AG04450 (cell line): ENCODE measurements around the gene SBK2. TPM values are rescaled to one million over a fixed set of nuclear protein-coding genes. Genes with fewer than 3 reads are reported as not detected.

Experiments
- CTCF ChIA-PET: fragments of 300-600, 350-600 bp; formaldehyde crosslinking; extraction: SDS; loops from one replicate; lab custom pipeline; 2022; ENCODE audit warnings: antibody characterized with exemption, inconsistent platforms; lab: Charles Lee
- POLR2A ChIA-PET: fragments of 350-600 bp; formaldehyde crosslinking; extraction: SDS; loops from one replicate; lab custom pipeline; 2021; ENCODE audit warnings: antibody characterized with exemption, inconsistent platforms; lab: Yijun Ruan, JAX
- DNase-seq: peaks from one replicate; pipeline ENCODE4 v3.0.0-alpha.2; 2011; ENCODE audit warnings: low read depth, low spot score
- H3K27ac ChIP-seq: one replicate; pipeline ENCODE4 v1.5.1; 2012; ENCODE audit warnings: low read depth, low read length, control low read depth
- H3K27me3 ChIP-seq: one replicate; pipeline ENCODE4 v1.6.0; 2012; ENCODE audit warnings: low read length; ENCODE audit not compliant: control insufficient read depth, insufficient read depth
- H3K4me3 ChIP-seq: 2 replicates; pipeline ENCODE4 v1.5.1; 2011; ENCODE audit warnings: mild to moderate bottlenecking, low read depth, low read length, control low read depth
- H3K9me3 ChIP-seq: 2 replicates; pipeline ENCODE4 v1.5.1; 2012; ENCODE audit warnings: low read length; ENCODE audit not compliant: control insufficient read depth, insufficient read depth
- polyA plus RNA-seq: library from polyadenylated mRNA; depleted of rRNA; stranded (reverse); fragments of >200 nt; gene quantifications from 2 replicates; pipeline ENCODE4 v1.2.3, GENCODE V29; 2011
- TF ChIP-seq, protein P1 (sequence below): IDR thresholded peaks from 2 replicates; pipeline ENCODE4 v1.5.1; 2011; ENCODE audit warnings: low read depth, low read length, control low read depth, inconsistent platforms

The SBK2 gene
- polyA plus RNA-seq, 1 experiment: 0.10 TPM

DNA sequence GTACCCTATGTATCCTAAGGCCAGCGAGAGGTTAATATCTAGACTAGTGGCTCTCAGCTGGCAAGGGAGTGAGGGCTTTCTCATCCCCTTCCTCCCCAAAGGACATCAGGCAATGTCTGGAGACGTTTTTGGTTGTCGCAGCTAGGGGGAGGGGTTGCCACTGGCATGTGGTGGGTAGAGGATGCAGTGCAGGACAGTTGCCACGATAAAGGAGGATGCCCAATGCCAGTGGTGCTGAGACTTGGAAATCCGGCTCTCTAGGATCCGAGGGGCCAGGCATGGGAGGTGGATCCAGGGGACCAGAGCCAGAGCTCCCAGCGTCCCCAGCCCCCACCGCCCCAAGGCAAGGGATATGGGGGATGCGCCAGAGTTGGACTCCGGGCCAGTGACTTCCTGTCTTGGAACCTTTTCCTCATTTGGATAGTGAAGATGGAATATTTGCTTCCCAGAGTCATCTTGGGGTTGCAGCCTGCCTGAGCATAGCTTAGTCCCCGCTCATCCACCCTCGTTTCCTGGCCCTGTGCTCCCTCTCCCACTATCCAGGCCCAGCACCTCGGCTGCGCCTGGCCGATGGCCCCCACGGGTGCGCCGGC, 43.8 kb downstream of the SBK2 start:
- DNase-seq: no peak
- Histone ChIP-seq H3K9me3 (no peaks in the 10 kb centered on the region), H3K27ac (peak overlapping the region; percentile 73), H3K4me3 (peak overlapping the region; percentile 45), H3K27me3 (no peaks in the 10 kb centered on the region)
- TF ChIP-seq, protein P1, sequence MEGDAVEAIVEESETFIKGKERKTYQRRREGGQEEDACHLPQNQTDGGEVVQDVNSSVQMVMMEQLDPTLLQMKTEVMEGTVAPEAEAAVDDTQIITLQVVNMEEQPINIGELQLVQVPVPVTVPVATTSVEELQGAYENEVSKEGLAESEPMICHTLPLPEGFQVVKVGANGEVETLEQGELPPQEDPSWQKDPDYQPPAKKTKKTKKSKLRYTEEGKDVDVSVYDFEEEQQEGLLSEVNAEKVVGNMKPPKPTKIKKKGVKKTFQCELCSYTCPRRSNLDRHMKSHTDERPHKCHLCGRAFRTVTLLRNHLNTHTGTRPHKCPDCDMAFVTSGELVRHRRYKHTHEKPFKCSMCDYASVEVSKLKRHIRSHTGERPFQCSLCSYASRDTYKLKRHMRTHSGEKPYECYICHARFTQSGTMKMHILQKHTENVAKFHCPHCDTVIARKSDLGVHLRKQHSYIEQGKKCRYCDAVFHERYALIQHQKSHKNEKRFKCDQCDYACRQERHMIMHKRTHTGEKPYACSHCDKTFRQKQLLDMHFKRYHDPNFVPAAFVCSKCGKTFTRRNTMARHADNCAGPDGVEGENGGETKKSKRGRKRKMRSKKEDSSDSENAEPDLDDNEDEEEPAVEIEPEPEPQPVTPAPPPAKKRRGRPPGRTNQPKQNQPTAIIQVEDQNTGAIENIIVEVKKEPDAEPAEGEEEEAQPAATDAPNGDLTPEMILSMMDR: no peak
- POLR2A ChIA-PET: interaction anchor here (0.6 to 1.3 kb wide), 2 partner anchors 9 to 11 kb away, joined by 3 to 4 read pairs; partner anchors contain the start of gene NAT14
- CTCF ChIA-PET: interaction anchor here (7.6 to 8.4 kb wide), 2 partner anchors 11 to 25 kb away, joined by 62 to 69 read pairs; no protein-coding TSS in a partner anchor

DNA sequence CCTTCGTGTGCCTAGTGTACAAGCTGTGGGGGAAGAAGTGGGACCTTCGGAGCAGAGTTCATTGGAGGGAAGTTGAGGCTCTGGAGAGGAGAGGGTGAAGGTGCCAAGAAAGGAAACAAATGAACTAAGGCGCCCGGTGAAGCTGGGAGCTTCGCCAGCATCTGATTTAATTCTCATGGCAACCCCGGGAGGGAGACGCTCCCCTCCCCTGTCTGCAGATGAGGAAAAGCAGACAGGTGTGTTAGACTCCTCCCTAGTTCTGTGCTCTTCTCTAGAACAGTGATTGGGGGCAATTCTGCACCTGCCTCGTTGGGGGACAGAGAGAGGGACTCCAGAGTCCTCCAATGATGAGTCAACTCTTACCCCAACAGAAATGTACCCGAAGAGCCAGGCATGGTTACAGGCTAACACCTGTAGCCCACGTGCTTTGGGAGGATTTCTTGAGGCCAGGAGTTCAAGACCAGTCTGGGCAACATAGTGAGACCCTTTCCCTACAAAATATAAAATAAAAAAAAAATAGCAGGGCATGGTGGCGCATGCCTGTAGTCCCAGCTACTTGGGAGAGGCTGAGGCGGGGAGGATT, 44.5 kb downstream of the SBK2 start:
- CTCF ChIA-PET: interaction anchor here (7.6 to 8.4 kb wide), 2 partner anchors 12 to 24 kb away, joined by 62 to 69 read pairs; no protein-coding TSS in a partner anchor
- Histone ChIP-seq H3K4me3 (no peak overlapping the region), H3K27me3 (no peaks in the 10 kb centered on the region), H3K9me3 (no peaks in the 10 kb centered on the region), H3K27ac (no peak overlapping the region)
- TF ChIP-seq, protein P1: no peak
- POLR2A ChIA-PET: no interaction called here
- DNase-seq: no peak

DNA sequence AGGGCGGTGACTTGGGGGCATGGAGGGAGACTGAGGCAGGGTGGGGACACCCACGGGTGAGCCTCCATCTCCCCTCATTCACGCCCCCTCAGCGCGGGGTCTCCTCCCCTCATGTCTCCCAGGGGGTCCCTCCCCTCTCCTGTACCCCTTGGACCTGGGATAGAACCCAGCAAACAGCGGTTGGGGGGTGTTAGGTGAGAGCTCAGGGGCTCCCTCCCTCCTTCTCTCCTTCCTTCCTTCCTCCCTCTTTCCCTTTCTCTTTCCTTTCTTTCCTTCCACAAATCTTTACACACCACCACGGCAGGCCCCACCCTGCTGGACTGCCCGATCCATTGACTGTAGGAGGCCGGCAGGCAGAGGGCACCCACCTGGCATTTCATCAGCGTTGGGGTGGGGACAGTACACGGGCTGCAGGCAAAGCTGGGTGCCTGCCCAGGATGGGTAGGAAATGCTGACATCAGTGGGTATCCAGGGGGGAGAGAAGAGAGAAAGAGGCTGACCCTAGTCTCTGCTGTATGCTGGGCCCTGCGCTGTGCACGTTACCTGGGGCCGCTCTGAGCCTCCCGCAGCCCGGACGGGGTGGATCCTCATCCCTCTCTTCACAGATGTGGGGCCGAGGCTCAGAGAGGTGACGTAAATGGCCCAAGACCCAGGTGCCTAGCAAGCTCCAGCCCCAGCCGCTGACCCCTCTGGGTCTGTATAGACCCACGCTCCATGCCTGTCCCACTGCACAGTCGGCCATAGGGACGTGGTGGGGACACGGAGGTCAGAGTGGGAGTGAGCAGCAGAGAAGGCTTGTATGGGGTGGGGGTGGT, 45.2 kb downstream of the SBK2 start:
- CTCF ChIA-PET: interaction anchor here (7.6 to 8.4 kb wide), 2 partner anchors 13 to 24 kb away, joined by 62 to 69 read pairs; no protein-coding TSS in a partner anchor

DNA sequence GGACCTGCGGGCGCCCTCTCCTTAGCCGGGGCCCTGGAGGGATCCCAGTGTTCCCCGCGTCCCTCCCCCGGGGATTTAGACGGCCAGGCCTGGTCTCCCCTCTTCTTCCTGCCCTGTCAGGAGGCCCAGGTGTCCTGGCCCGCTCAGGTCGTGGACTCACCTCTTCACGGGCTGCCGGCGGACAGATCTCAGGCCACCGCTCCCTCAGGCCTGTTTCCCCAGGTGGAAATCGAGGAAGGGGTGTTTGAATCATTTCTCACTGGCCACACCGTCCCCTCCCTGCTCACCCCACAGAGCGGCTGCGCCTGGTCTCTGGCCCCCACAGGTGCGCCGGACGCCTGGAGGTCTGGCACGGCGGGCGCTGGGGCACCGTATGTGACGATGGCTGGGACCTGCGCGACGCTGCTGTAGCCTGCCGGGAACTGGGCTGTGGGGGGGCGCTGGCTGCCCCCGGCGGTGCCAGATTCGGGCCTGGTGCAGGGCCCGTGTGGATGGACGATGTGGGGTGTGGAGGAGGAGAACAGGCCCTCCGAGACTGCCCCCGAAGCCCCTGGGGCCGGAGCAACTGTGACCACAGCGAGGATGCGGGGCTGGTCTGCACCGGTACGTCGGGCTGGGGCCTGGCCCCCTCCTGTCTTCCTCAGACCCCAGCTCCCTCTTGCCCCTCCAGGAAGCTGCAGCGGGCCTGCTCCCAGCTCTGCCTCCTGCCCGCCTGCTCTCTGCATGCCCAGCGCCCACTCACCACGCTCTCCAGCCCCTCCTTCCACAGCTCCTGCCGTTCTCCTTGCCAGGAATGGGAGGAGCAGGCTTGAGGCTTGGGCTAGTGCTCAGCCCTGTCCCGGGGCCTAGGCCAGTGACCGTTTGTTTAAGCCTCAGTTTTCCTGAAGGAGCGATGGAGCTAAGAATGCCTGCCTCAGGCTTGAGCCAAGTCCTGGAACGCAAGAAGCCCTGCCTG, 46.2 kb downstream of the SBK2 start:
- TF ChIP-seq, protein P1: no peak
- ChIA-PET POLR2A (interaction anchor here (1.0 kb wide), 1 partner anchor 29 kb away, joined by 3 read pairs; no protein-coding TSS in a partner anchor), CTCF (interaction anchor here (0.6 to 8.4 kb wide), 3 partner anchors 14 to 32 kb away, joined by 4 to 69 read pairs (median 62); no protein-coding TSS in a partner anchor)
- H3K4me3 ChIP-seq: no peak overlapping the region
- no peaks in the 10 kb centered on the region for H3K27me3 ChIP-seq
- H3K9me3 ChIP-seq: no peaks in the 10 kb centered on the region
- DNase-seq: no peak
- H3K27ac ChIP-seq: no peak overlapping the region

More for the DNA sequence above, 45.2 kb downstream of the SBK2 start:
- H3K4me3 ChIP-seq: no peak overlapping the region
- H3K27ac ChIP-seq: no peak overlapping the region
- H3K9me3 ChIP-seq: no peaks in the 10 kb centered on the region
- POLR2A ChIA-PET: interaction anchor here (1.0 kb wide), 1 partner anchor 30 kb away, joined by 3 read pairs; no protein-coding TSS in a partner anchor
- DNase-seq: no peak
- TF ChIP-seq, protein P1: no peak
- H3K27me3 ChIP-seq: no peaks in the 10 kb centered on the region
